ENCODE data around the gene AKNA. TPM values are rescaled to one million over a fixed set of nuclear protein-coding genes. Genes with fewer than 3 reads are reported as not detected.

Gene AKNA
- polyA plus RNA-seq, 1 donor from 2014 or later, result 1.2 TPM

DNA sequence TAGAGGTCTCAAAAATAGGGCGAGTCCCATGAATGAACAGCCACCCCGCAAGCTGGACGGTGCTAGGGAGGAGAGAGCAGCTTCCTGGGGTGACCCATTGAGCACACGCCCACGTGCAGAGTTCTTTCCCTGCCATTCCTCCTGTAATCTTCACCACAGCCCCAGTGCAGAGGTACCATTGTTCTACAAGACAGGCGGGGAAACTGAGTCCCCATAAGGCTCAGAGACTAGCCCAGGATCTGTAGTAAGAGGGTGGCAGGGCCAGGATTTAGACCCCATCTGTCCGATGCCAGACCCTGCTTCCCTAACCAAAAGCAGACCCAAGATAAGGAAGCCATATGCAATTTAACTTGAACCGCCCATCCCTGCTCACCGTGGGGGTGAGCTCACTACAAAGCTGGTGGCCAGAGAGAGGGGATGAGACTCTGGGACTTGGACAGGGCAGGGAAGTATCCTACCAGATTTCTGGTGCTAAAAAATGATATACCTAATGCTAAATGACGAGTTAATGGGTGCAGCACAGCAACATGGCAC lies 101.6 kb downstream of the AKNA start:
- H4K20me1 ChIP-seq (ENCODE audit: insufficient read depth), result no peaks in the 10 kb centered on the region
- H3K9ac ChIP-seq (ENCODE audit: low read length), result no peak overlapping the region
- no peaks in the 10 kb centered on the region for H3K36me3 ChIP-seq (ENCODE audit: insufficient read depth, low read length)
- no peaks in the 10 kb centered on the region for H3F3A ChIP-seq (ENCODE audit: insufficient read depth, low read length, poor library complexity, severe bottlenecking)
- H3K4me2 ChIP-seq (ENCODE audit: low read length), result no peak overlapping the region
- no peak overlapping the region for H3K27ac ChIP-seq (ENCODE audit: low read length)
- H3K27me3 ChIP-seq (ENCODE audit: insufficient read depth, low read depth, low read length), result no peaks in the 10 kb centered on the region
- H3K9me3 ChIP-seq (ENCODE audit: low read length), result no peaks in the 10 kb centered on the region
- H3K4me3 ChIP-seq (ENCODE audit: low read length), result no peak overlapping the region
- no peaks in the 10 kb centered on the region for H3K79me2 ChIP-seq (replicated peaks; ENCODE audit: insufficient read depth, low read length)
- H2AFZ ChIP-seq (ENCODE audit: low read depth, low read length), result no peak overlapping the region
- no peak for TF ChIP-seq EZH2 (IDR thresholded peaks at IDR 0.05; ENCODE audit: borderline replicate concordance, insufficient read depth, low read length, poor library complexity, severe bottlenecking)
- TF ChIP-seq, protein P1, sequence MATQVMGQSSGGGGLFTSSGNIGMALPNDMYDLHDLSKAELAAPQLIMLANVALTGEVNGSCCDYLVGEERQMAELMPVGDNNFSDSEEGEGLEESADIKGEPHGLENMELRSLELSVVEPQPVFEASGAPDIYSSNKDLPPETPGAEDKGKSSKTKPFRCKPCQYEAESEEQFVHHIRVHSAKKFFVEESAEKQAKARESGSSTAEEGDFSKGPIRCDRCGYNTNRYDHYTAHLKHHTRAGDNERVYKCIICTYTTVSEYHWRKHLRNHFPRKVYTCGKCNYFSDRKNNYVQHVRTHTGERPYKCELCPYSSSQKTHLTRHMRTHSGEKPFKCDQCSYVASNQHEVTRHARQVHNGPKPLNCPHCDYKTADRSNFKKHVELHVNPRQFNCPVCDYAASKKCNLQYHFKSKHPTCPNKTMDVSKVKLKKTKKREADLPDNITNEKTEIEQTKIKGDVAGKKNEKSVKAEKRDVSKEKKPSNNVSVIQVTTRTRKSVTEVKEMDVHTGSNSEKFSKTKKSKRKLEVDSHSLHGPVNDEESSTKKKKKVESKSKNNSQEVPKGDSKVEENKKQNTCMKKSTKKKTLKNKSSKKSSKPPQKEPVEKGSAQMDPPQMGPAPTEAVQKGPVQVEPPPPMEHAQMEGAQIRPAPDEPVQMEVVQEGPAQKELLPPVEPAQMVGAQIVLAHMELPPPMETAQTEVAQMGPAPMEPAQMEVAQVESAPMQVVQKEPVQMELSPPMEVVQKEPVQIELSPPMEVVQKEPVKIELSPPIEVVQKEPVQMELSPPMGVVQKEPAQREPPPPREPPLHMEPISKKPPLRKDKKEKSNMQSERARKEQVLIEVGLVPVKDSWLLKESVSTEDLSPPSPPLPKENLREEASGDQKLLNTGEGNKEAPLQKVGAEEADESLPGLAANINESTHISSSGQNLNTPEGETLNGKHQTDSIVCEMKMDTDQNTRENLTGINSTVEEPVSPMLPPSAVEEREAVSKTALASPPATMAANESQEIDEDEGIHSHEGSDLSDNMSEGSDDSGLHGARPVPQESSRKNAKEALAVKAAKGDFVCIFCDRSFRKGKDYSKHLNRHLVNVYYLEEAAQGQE (IDR thresholded peaks at IDR 0.05; ENCODE audit: borderline replicate concordance), result no peak
- no peak for TF ChIP-seq EP300 (conservative IDR thresholded peaks at IDR 0.05; ENCODE audit: poor library complexity, severe bottlenecking)
- no peak for TF ChIP-seq POLR2AphosphoS5 (IDR thresholded peaks at IDR 0.05)
- TF ChIP-seq, protein P2, sequence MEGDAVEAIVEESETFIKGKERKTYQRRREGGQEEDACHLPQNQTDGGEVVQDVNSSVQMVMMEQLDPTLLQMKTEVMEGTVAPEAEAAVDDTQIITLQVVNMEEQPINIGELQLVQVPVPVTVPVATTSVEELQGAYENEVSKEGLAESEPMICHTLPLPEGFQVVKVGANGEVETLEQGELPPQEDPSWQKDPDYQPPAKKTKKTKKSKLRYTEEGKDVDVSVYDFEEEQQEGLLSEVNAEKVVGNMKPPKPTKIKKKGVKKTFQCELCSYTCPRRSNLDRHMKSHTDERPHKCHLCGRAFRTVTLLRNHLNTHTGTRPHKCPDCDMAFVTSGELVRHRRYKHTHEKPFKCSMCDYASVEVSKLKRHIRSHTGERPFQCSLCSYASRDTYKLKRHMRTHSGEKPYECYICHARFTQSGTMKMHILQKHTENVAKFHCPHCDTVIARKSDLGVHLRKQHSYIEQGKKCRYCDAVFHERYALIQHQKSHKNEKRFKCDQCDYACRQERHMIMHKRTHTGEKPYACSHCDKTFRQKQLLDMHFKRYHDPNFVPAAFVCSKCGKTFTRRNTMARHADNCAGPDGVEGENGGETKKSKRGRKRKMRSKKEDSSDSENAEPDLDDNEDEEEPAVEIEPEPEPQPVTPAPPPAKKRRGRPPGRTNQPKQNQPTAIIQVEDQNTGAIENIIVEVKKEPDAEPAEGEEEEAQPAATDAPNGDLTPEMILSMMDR (IDR thresholded peaks at IDR 0.05; ENCODE audit: poor library complexity, severe bottlenecking), result no peak
- TF ChIP-seq RAD21 (conservative IDR thresholded peaks at IDR 0.05), result no peak
- TF ChIP-seq SMC3 (conservative IDR thresholded peaks at IDR 0.05; ENCODE audit: poor library complexity), result no peak
- TF ChIP-seq MXI1 (conservative IDR thresholded peaks at IDR 0.05; ENCODE audit: poor library complexity, severe bottlenecking), result no peak
- no peak for TF ChIP-seq TAF1 (IDR thresholded peaks at IDR 0.05; ENCODE audit: low read depth)
- no peaks in the 10 kb centered on the region for H3K9me2 ChIP-seq (ENCODE audit: insufficient read depth, low read length)

DNA sequence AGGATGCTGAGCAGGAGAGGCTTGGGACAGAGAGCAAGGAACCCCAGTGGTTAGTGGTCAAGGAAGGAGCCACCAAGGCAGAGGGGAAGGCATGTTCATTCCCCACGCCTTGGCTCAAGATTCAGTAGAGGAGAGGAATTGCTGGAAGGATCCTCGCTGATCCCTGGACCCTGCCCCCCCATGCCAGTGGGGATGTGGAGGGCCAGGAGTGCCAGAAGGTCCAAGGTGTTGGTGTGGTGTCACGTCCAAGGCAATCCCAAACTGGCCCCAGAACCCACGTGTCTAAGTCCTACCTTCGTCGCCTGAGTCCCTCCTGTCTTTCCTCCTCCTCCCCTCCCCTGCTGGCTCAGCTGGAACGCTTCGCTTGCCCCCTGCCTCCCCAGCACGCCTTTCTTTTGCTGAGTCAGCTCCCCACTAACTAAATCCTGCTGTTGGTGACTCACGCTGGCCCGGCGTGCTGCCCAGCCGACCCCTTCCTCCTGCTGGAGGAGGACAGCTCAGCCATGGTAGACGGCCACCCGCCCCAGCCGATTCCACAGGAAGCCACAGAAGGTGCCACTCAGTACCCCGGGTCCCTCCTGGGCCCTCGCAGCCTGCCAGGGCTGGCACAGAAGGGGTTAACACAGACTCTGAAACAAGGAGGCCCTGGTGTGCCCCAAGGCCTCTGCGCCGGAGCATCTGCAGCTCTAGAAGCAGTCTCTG lies 102.5 kb downstream of the AKNA start:
- Histone ChIP-seq H3K9ac (ENCODE audit: low read length) (no peak overlapping the region), H3K4me2 (ENCODE audit: low read length) (no peak overlapping the region), H3K27ac (ENCODE audit: low read length) (no peak overlapping the region)

More for the DNA sequence above, 102.5 kb downstream of the AKNA start:
- Histone ChIP-seq H3K9me2 (ENCODE audit: insufficient read depth, low read length) (no peaks in the 10 kb centered on the region), H3F3A (ENCODE audit: insufficient read depth, low read length, poor library complexity, severe bottlenecking) (no peaks in the 10 kb centered on the region), H3K79me2 (replicated peaks; ENCODE audit: insufficient read depth, low read length) (no peaks in the 10 kb centered on the region), H3K9me3 (ENCODE audit: low read length) (no peaks in the 10 kb centered on the region), H3K4me3 (ENCODE audit: low read length) (no peak overlapping the region), H3K27me3 (ENCODE audit: insufficient read depth, low read depth, low read length) (no peaks in the 10 kb centered on the region), H3K36me3 (ENCODE audit: insufficient read depth, low read length) (no peaks in the 10 kb centered on the region), H4K20me1 (ENCODE audit: insufficient read depth) (no peaks in the 10 kb centered on the region), H2AFZ (ENCODE audit: low read depth, low read length) (no peak overlapping the region)
- no peak for TF ChIP-seq RAD21 (conservative IDR thresholded peaks at IDR 0.05)
- no peak for TF ChIP-seq EP300 (conservative IDR thresholded peaks at IDR 0.05; ENCODE audit: poor library complexity, severe bottlenecking)
